ENCODE measurements around the gene MED25. TPM values are rescaled to one million over a fixed set of nuclear protein-coding genes. Genes with fewer than 3 reads are reported as not detected.

MED25 gene
- total and polyA plus RNA-seq, 2 experiments from 2014 or later: 29.6 to 83.9 TPM

DNA sequence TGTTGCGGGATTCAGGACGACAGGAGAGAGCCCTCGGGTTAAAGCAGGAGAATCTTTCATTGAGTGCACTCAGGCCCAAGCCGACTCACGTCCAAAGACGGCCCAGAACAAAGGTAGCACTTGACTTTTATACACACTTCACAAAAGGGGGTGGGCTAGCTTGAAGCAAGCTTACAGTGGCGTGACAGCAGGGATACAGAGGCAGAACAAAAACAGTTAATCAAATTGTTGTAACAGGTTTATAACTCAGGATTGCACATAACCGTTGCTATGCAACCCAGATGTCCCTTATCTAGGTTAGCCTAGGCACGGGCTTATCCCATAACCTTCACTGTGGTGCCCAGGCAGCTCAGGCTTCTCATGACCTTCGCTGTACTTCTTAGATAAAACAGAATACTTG, 2.0 kb downstream of the MED25 start:
- Histone ChIP-seq H2AFZ (no peak overlapping the region), H3K4me2 (peak overlapping the region; percentile 73), H3K27ac (peak overlapping the region; percentile 97), H3K4me1 (ENCODE audit: insufficient read depth) (peaks cover 19% of the 10 kb centered on the region), H3K9me3 (ENCODE audit: low read depth) (no peaks in the 10 kb centered on the region), H4K20me1 (ENCODE audit: insufficient read depth, poor library complexity, severe bottlenecking) (peaks cover 9% of the 10 kb centered on the region), H3K36me3 (replicated peaks; ENCODE audit: insufficient read depth, low read depth) (no peaks in the 10 kb centered on the region), H3K4me3 (no peak overlapping the region), H3K9me2 (replicated peaks; ENCODE audit: insufficient read depth) (no peaks in the 10 kb centered on the region), H3K27me3 (no peaks in the 10 kb centered on the region), H3K79me2 (peaks cover 66% of the 10 kb centered on the region)
- WGBS (ENCODE audit: low lambda C conversion rate, missing lambda C conversion rate): 38% methylated on average over 10 of the region's 10 CpGs
- DNase-seq (ENCODE audit: low spot score): peak; percentile 79
- no peak for TF ChIP-seq EZH2phosphoT487 (IDR thresholded peaks at IDR 0.05; ENCODE audit: low read depth, severe bottlenecking, unreplicated experiment)
- TF ChIP-seq EZH2 (IDR thresholded peaks at IDR 0.05; ENCODE audit: borderline replicate concordance): no peak
- TF ChIP-seq, protein P1, sequence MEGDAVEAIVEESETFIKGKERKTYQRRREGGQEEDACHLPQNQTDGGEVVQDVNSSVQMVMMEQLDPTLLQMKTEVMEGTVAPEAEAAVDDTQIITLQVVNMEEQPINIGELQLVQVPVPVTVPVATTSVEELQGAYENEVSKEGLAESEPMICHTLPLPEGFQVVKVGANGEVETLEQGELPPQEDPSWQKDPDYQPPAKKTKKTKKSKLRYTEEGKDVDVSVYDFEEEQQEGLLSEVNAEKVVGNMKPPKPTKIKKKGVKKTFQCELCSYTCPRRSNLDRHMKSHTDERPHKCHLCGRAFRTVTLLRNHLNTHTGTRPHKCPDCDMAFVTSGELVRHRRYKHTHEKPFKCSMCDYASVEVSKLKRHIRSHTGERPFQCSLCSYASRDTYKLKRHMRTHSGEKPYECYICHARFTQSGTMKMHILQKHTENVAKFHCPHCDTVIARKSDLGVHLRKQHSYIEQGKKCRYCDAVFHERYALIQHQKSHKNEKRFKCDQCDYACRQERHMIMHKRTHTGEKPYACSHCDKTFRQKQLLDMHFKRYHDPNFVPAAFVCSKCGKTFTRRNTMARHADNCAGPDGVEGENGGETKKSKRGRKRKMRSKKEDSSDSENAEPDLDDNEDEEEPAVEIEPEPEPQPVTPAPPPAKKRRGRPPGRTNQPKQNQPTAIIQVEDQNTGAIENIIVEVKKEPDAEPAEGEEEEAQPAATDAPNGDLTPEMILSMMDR (IDR thresholded peaks at IDR 0.05; ENCODE audit: poor library complexity): no peak

- Histone ChIP-seq H3K9me3 (ENCODE audit: low read depth) (no peaks in the 10 kb centered on the region), H3K27me3 (no peaks in the 10 kb centered on the region), H3K4me2 (no peak overlapping the region), H4K20me1 (ENCODE audit: insufficient read depth, poor library complexity, severe bottlenecking) (peaks cover 35% of the 10 kb centered on the region), H3K4me3 (no peak overlapping the region), H3K4me1 (ENCODE audit: insufficient read depth) (peaks cover 19% of the 10 kb centered on the region), H2AFZ (no peak overlapping the region), H3K27ac (no peak overlapping the region), H3K79me2 (peaks cover 87% of the 10 kb centered on the region), H3K36me3 (replicated peaks; ENCODE audit: insufficient read depth, low read depth) (no peaks in the 10 kb centered on the region), H3K9me2 (replicated peaks; ENCODE audit: insufficient read depth) (no peaks in the 10 kb centered on the region)
- TF ChIP-seq EZH2 (IDR thresholded peaks at IDR 0.05; ENCODE audit: borderline replicate concordance) (no peak), EZH2phosphoT487 (IDR thresholded peaks at IDR 0.05; ENCODE audit: low read depth, severe bottlenecking, unreplicated experiment) (no peak)
- TF ChIP-seq, protein P1 (IDR thresholded peaks at IDR 0.05; ENCODE audit: poor library complexity): no peak
- 98% methylated on average over 12 of the region's 12 CpGs for WGBS (ENCODE audit: low lambda C conversion rate, missing lambda C conversion rate)
- DNase-seq (ENCODE audit: low spot score): no peak
These were observed 5.4 kb downstream of the MED25 start for GRCh38 chr19:49823472-49823871.

DNA sequence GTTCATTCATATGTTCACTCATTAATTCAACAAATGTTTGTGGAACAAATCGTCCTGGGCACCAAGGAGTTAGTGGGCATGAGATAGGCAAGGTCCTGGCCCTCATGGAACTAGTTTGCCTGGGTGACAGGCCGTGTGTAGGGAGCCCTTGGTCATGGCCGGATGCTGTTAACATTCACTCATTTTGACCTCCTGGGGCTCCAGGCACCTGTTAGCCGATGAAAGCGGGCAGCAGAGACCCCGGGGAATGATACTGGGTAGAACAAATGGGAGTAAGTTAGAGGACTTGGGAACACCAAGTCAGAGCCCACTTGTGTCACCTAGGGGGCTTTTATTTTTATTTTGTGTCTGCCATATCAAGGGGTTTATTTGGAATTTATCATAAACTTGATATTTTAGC, 6.6 kb downstream of the MED25 start:
- Histone ChIP-seq H3K79me2 (peaks cover 75% of the 10 kb centered on the region), H3K27ac (no peak overlapping the region), H3K4me3 (no peak overlapping the region), H3K9me3 (ENCODE audit: low read depth) (no peaks in the 10 kb centered on the region), H2AFZ (no peak overlapping the region), H3K4me2 (no peak overlapping the region), H3K27me3 (no peaks in the 10 kb centered on the region), H3K9me2 (replicated peaks; ENCODE audit: insufficient read depth) (no peaks in the 10 kb centered on the region), H3K36me3 (replicated peaks; ENCODE audit: insufficient read depth, low read depth) (no peaks in the 10 kb centered on the region), H3K4me1 (ENCODE audit: insufficient read depth) (peaks cover 11% of the 10 kb centered on the region), H4K20me1 (ENCODE audit: insufficient read depth, poor library complexity, severe bottlenecking) (peaks cover 36% of the 10 kb centered on the region)
- 98% methylated on average over 6 of the region's 6 CpGs for WGBS (ENCODE audit: low lambda C conversion rate, missing lambda C conversion rate)
- DNase-seq (ENCODE audit: low spot score): no peak
- TF ChIP-seq EZH2phosphoT487 (IDR thresholded peaks at IDR 0.05; ENCODE audit: low read depth, severe bottlenecking, unreplicated experiment): no peak
- TF ChIP-seq EZH2 (IDR thresholded peaks at IDR 0.05; ENCODE audit: borderline replicate concordance): no peak
- TF ChIP-seq, protein P1 (IDR thresholded peaks at IDR 0.05; ENCODE audit: poor library complexity): no peak

GRCh38 chr19:49827034-49827433, 8.9 kb downstream of the MED25 start:
- Histone ChIP-seq H3K27me3 (no peaks in the 10 kb centered on the region), H3K36me3 (replicated peaks; ENCODE audit: insufficient read depth, low read depth) (no peaks in the 10 kb centered on the region), H3K4me2 (no peak overlapping the region), H3K9me3 (ENCODE audit: low read depth) (no peaks in the 10 kb centered on the region), H4K20me1 (ENCODE audit: insufficient read depth, poor library complexity, severe bottlenecking) (peaks cover 36% of the 10 kb centered on the region), H3K9me2 (replicated peaks; ENCODE audit: insufficient read depth) (no peaks in the 10 kb centered on the region), H2AFZ (no peak overlapping the region), H3K79me2 (peaks cover 54% of the 10 kb centered on the region), H3K27ac (no peak overlapping the region), H3K4me3 (no peak overlapping the region), H3K4me1 (ENCODE audit: insufficient read depth) (no peaks in the 10 kb centered on the region)
- TF ChIP-seq, protein P1 (IDR thresholded peaks at IDR 0.05; ENCODE audit: poor library complexity): no peak
- TF ChIP-seq EZH2phosphoT487 (IDR thresholded peaks at IDR 0.05; ENCODE audit: low read depth, severe bottlenecking, unreplicated experiment) (no peak), EZH2 (IDR thresholded peaks at IDR 0.05; ENCODE audit: borderline replicate concordance) (no peak)
- 97% methylated on average over 14 of the region's 14 CpGs for WGBS (ENCODE audit: low lambda C conversion rate, missing lambda C conversion rate)
- no peak for DNase-seq (ENCODE audit: low spot score)

Data from hepatocyte (in vitro differentiated cells).